ENCODE measurements around the gene KPNA4. TPM values are rescaled to one million over a fixed set of nuclear protein-coding genes. Genes with fewer than 3 reads are reported as not detected.
A peak's percentile ranks its signal among the peaks of the same experiment; 100 is the strongest.

Gene KPNA4, protein sequence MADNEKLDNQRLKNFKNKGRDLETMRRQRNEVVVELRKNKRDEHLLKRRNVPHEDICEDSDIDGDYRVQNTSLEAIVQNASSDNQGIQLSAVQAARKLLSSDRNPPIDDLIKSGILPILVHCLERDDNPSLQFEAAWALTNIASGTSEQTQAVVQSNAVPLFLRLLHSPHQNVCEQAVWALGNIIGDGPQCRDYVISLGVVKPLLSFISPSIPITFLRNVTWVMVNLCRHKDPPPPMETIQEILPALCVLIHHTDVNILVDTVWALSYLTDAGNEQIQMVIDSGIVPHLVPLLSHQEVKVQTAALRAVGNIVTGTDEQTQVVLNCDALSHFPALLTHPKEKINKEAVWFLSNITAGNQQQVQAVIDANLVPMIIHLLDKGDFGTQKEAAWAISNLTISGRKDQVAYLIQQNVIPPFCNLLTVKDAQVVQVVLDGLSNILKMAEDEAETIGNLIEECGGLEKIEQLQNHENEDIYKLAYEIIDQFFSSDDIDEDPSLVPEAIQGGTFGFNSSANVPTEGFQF
- total RNA-seq, result 24.8 TPM

DNA sequence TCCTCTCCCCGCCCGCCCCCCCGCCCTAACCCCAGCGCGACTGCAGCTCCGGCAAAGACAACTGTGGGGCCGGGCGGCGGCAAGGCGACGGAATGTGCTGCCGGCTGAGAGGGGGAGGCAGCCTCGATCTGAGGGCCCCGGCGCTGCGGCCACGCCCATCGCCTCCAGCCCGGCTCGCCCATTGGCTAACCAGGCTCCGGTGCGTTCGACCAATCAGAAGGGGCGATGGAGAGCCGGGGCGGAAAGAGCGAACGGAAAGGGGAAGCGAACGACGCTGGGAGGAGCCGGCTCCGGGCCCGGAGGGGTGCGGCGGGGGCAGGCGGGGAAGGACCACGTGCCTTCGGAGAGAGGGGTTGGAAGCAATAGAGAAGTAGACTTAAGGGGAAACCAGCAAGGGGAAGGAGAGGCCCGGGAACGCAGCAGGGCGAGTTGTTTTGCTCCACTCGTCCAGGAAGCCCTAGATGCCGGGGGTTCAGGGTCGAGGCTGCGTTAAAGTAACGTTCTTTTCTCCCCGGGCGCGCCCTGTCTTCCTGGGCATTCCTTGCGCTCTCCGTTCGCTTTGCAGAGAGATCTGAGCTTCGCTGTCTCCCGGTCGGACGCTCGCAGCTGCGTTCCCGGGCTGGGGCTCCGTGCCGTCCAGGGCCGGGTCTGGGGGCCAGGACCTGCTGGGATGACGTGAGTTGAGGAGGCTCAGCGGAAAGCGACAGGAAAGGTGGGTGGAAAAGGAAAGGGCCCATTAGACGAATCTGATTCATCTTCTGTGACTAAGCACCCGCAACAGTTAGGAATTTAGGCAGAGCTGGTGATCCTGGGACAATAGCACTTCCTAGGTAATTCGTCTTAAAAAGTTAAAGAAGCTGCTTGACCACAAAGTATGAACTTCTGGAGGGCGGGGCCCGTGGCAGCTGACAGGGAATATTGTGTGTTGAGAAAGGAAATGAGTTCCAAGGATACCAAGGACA, at the start of gene KPNA4:
Gene KPNA4 (minus strand): TSS at position 130 of the 962 bp plus-strand sequence. CDS start 289 bp downstream, outside the sequence.
- H3K4me1 ChIP-seq, result peaks cover 45% of the 10 kb centered on the region
- intact Hi-C loops (cut with DNase I), result loop anchor here (10.0 kb wide), 1 partner anchor 189 kb away; the partner anchor contains the start of gene PPM1L

DNA sequence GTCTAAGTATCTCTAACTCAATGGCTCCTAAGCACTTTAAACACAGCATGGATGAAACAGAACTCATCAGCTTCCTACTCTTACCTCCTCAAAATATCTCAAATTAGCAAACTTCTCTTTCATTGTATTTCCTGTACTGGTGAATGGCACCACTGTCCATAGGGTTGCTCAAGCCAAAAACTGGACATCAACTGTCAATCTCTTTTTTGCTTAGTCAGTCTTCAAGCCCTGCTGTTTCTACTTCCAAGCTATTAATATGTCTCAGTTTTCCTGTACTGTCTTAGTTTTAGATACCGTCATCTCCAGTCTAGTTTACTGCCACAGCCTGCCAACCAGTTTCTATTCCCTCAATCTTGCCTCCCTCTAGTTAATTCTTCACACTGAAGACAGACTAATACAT, 48.3 kb upstream of the KPNA4 start:
- Histone ChIP-seq H3K36me3 (no peaks in the 10 kb centered on the region), H3K27me3 (no peaks in the 10 kb centered on the region), H3K4me1 (peaks cover 6% of the 10 kb centered on the region), H3K4me3 (no peak overlapping the region), H3K9me3 (no peaks in the 10 kb centered on the region), H3K27ac (no peak overlapping the region)
- no peak for DNase-seq (ENCODE audit: extremely low spot score in 2 of 2)
- no peak for TF ChIP-seq POLR2AphosphoS5 (IDR thresholded peaks at IDR 0.05; ENCODE audit: insufficient read depth in 1 of 2, low read depth in 1 of 2)
- TF ChIP-seq, protein P1, sequence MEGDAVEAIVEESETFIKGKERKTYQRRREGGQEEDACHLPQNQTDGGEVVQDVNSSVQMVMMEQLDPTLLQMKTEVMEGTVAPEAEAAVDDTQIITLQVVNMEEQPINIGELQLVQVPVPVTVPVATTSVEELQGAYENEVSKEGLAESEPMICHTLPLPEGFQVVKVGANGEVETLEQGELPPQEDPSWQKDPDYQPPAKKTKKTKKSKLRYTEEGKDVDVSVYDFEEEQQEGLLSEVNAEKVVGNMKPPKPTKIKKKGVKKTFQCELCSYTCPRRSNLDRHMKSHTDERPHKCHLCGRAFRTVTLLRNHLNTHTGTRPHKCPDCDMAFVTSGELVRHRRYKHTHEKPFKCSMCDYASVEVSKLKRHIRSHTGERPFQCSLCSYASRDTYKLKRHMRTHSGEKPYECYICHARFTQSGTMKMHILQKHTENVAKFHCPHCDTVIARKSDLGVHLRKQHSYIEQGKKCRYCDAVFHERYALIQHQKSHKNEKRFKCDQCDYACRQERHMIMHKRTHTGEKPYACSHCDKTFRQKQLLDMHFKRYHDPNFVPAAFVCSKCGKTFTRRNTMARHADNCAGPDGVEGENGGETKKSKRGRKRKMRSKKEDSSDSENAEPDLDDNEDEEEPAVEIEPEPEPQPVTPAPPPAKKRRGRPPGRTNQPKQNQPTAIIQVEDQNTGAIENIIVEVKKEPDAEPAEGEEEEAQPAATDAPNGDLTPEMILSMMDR (IDR thresholded peaks at IDR 0.05), result no peak
- no peak for TF ChIP-seq POLR2A (IDR thresholded peaks at IDR 0.05)
- intact Hi-C loops (cut with DNase I), result no loop called here

More for the DNA sequence above, at the start of gene KPNA4:
- Histone ChIP-seq H3K9me3 (no peaks in the 10 kb centered on the region), H3K27ac (peak within 1 kb of the TSS; percentile 97), H3K27me3 (no peaks in the 10 kb centered on the region), H3K36me3 (no peaks in the 10 kb centered on the region), H3K4me3 (peak within 1 kb of the TSS; percentile 87 to 90)
- peak in 1 of 2 donors; percentile 99 for DNase-seq (ENCODE audit: extremely low spot score in 2 of 2)
- peak; percentile 74 to 90 for TF ChIP-seq POLR2AphosphoS5 (IDR thresholded peaks at IDR 0.05; ENCODE audit: insufficient read depth in 1 of 2, low read depth in 1 of 2)
- TF ChIP-seq, protein P1 (IDR thresholded peaks at IDR 0.05), result no peak
- peak in 1 of 2 donors; percentile 33 for TF ChIP-seq POLR2A (IDR thresholded peaks at IDR 0.05)

DNA sequence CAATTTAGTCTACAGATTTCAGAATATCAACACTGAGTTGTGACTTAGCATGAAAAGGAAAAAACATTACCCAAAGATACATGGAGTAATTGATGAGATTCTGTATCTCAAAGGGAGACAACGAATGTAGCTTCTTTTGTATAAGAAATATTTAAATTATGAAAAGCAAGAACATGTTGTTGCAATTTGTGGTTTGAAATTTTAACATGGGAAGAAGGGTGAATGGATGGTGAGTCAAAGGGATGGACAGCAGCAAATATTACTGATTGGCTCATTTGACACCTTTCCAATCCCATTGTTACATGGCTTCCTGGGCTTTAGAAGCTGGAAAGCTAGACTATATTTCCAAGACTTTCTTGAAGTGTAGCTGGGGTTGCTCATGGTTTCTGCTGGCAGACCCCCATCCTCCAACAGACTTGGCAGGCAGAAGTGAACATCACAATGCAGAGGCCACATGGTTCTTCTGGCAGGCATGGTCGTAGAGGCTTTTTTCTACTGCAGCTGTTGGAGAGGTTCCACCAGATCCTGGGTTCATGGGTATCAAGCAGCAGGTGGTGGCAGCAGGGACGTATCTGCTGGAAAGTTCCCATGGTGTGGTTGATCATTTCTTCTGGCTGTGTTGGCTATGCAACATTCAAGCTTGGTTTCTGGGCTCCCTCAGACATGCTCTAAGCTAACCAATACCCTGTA, 47.2 kb upstream of the KPNA4 start:
- intact Hi-C loops (cut with DNase I), result no loop called here
- no peaks in the 10 kb centered on the region for H3K27me3 ChIP-seq

DNA sequence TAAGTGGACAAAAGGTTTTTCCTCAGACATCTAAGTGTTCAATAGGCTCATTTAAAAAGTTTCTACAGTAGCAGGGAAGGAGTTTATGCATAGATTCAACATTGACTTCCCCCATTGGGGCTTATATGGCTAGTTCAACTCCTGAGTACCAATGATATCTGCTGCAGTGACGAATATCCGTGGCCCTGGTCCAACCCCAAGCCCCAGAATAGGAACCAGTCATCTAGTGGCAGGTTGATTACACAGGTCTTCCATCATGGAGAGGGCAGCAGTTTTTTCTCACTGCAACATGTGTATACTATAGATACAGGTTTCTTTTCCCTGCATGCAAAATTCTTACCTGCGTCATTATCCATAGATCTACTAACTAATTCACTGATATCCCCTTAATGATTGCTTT, 45.8 kb upstream of the KPNA4 start:
- no peaks in the 10 kb centered on the region for H3K4me1 ChIP-seq
- TF ChIP-seq POLR2A (IDR thresholded peaks at IDR 0.05), result no peak
- TF ChIP-seq POLR2AphosphoS5 (IDR thresholded peaks at IDR 0.05; ENCODE audit: insufficient read depth in 1 of 2, low read depth in 1 of 2), result no peak
- TF ChIP-seq, protein P1 (IDR thresholded peaks at IDR 0.05), result no peak
- H3K9me3 ChIP-seq, result no peaks in the 10 kb centered on the region
- H3K36me3 ChIP-seq, result no peaks in the 10 kb centered on the region
- H3K4me3 ChIP-seq, result no peak overlapping the region
- no peaks in the 10 kb centered on the region for H3K27me3 ChIP-seq
- no peak for DNase-seq (ENCODE audit: extremely low spot score in 2 of 2)
- intact Hi-C loops (cut with DNase I), result no loop called here
- no peak overlapping the region for H3K27ac ChIP-seq

More for the DNA sequence above, 47.2 kb upstream of the KPNA4 start:
- Histone ChIP-seq H3K9me3 (no peaks in the 10 kb centered on the region), H3K4me3 (no peak overlapping the region), H3K4me1 (peaks cover 6% of the 10 kb centered on the region), H3K27ac (no peak overlapping the region), H3K36me3 (no peaks in the 10 kb centered on the region)
- DNase-seq (ENCODE audit: extremely low spot score in 2 of 2), result no peak
- TF ChIP-seq POLR2A (IDR thresholded peaks at IDR 0.05) (no peak), POLR2AphosphoS5 (IDR thresholded peaks at IDR 0.05; ENCODE audit: insufficient read depth in 1 of 2, low read depth in 1 of 2) (no peak)
- TF ChIP-seq, protein P1 (IDR thresholded peaks at IDR 0.05), result no peak
